ENCODE results near the gene FRMD8. TPM values are rescaled to one million over a fixed set of nuclear protein-coding genes. Genes with fewer than 3 reads are reported as not detected.

The FRMD8 gene
- total RNA-seq, 1 experiment from 2014 or later = 68.3 TPM

DNA sequence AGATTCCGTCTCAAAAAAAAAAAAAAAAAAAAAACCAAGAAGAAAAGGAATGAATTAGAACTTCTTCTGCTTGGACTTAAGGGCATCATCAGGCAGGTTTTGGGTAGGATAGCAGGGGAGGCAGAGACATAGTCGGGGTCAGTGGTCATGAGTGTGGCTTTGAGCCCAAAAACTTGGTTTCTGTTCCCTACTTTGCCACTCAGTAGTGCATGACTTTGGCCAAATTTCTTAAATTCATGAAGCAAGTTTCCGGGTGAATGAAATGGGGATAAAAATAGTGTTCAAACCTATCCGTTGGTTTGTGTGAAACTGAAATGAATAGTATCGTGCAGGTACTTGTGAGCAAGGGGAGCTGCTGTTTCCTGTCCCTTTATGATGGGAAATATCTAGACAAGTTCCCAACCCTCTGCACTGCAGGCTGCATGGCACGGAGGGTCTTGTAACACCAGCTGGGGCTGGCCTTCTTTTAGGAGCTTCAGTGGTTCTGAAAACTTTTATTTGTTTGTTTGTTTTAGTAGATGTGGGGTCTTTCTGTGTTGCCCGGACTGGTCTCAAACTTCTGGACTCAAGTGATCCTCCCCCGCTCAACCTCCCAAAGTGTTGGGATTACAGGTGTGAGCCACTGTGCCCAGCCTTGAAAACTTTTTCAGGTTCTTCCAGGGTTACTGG is 54.5 kb downstream of the FRMD8 start:
- Histone ChIP-seq H3K9me2 (replicated peaks; ENCODE audit: low read length) (no peaks in the 10 kb centered on the region), H3F3A (ENCODE audit: low read length, unreplicated experiment) (peaks cover 17% of the 10 kb centered on the region), H4K20me1 (ENCODE audit: low read length) (peaks cover 8% of the 10 kb centered on the region; the same call in 1 of the 2 replicates), H2AFZ (ENCODE audit: low read length) (no peak overlapping the region), H3K4me1 (ENCODE audit: insufficient read depth, low read length) (no peaks in the 10 kb centered on the region), H3K27me3 (ENCODE audit: low read length) (no peaks in the 10 kb centered on the region), H3K79me2 (ENCODE audit: low read length) (peaks cover 14% of the 10 kb centered on the region; the same call in 1 of the 2 replicates), H3K27ac (ENCODE audit: low read length) (no peak overlapping the region), H3K9ac (ENCODE audit: low read length) (no peak overlapping the region), H3K4me2 (ENCODE audit: low read length) (no peak overlapping the region), H3K4me3 (ENCODE audit: low read length) (no peak overlapping the region), H3K36me3 (ENCODE audit: low read depth, low read length) (peaks cover 12% of the 10 kb centered on the region), H3K9me3 (ENCODE audit: low read length) (no peaks in the 10 kb centered on the region)
- POLR2A ChIA-PET (ENCODE audit: unreplicated experiment) = interaction anchor here (0.6 to 0.7 kb wide), 2 partner anchors 9 to 10 kb away, joined by 3 to 15 read pairs; no protein-coding TSS in a partner anchor
- intact Hi-C loops (cut with micrococcal nuclease) = no loop called here
- BruUV-seq (replicated peaks) = no TSS peak
- ATAC-seq = no peak
- TF ChIP-seq, protein P1, sequence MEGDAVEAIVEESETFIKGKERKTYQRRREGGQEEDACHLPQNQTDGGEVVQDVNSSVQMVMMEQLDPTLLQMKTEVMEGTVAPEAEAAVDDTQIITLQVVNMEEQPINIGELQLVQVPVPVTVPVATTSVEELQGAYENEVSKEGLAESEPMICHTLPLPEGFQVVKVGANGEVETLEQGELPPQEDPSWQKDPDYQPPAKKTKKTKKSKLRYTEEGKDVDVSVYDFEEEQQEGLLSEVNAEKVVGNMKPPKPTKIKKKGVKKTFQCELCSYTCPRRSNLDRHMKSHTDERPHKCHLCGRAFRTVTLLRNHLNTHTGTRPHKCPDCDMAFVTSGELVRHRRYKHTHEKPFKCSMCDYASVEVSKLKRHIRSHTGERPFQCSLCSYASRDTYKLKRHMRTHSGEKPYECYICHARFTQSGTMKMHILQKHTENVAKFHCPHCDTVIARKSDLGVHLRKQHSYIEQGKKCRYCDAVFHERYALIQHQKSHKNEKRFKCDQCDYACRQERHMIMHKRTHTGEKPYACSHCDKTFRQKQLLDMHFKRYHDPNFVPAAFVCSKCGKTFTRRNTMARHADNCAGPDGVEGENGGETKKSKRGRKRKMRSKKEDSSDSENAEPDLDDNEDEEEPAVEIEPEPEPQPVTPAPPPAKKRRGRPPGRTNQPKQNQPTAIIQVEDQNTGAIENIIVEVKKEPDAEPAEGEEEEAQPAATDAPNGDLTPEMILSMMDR (conservative IDR thresholded peaks at IDR 0.05; ENCODE audit: low read depth, low read length) = no peak
- TF ChIP-seq EZH2 (IDR thresholded peaks at IDR 0.05; ENCODE audit: low read length, unreplicated experiment) = no peak
- TF ChIP-seq EZH2phosphoT487 (IDR thresholded peaks at IDR 0.05; ENCODE audit: borderline replicate concordance, low read length) = no peak
- CTCF ChIA-PET = no interaction called here
- peak; percentile 4 for DNase-seq

DNA sequence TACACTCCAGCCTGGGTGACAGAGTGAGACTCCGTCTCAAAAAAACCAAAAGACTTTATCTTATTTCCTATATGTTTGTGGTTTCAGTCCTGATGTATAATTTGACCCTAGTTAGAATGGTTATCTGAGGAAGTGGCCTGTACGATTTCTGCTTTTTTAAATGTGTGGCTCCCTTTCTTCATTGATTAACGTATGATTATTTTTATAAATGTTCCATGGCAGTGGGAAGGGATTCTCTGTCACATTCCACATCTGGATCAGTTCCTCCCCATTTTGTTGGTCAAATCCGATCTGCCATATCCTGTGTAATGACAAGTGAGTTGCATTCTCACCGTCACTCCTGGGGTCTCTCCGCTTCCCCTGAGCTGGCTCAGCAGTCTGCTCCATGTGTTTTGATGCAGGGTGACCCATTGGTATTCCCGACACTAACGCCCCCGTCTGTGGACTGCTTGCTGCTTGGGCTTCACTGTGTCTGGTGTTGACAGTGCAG is 56.5 kb downstream of the FRMD8 start:
- ATAC-seq = no peak

More for the DNA sequence above, 56.5 kb downstream of the FRMD8 start:
- DNase-seq = peak; percentile 2
- Histone ChIP-seq H3F3A (ENCODE audit: low read length, unreplicated experiment) (peaks cover 16% of the 10 kb centered on the region), H3K27me3 (ENCODE audit: low read length) (no peaks in the 10 kb centered on the region), H3K9me3 (ENCODE audit: low read length) (no peaks in the 10 kb centered on the region), H3K9ac (ENCODE audit: low read length) (no peak overlapping the region), H3K4me3 (ENCODE audit: low read length) (no peak overlapping the region), H3K36me3 (ENCODE audit: low read depth, low read length) (peaks cover under 1% of the 10 kb centered on the region; the same call in 1 of the 2 replicates), H4K20me1 (ENCODE audit: low read length) (peaks cover 8% of the 10 kb centered on the region; the same call in 1 of the 2 replicates), H3K27ac (ENCODE audit: low read length) (no peak overlapping the region), H2AFZ (ENCODE audit: low read length) (no peak overlapping the region), H3K9me2 (replicated peaks; ENCODE audit: low read length) (no peaks in the 10 kb centered on the region), H3K4me2 (ENCODE audit: low read length) (no peak overlapping the region), H3K79me2 (ENCODE audit: low read length) (peaks cover 14% of the 10 kb centered on the region; the same call in 1 of the 2 replicates), H3K4me1 (ENCODE audit: insufficient read depth, low read length) (no peaks in the 10 kb centered on the region)
- TF ChIP-seq EZH2 (IDR thresholded peaks at IDR 0.05; ENCODE audit: low read length, unreplicated experiment) = no peak
- TF ChIP-seq, protein P1 (conservative IDR thresholded peaks at IDR 0.05; ENCODE audit: low read depth, low read length) = no peak
- TF ChIP-seq EZH2phosphoT487 (IDR thresholded peaks at IDR 0.05; ENCODE audit: borderline replicate concordance, low read length) = no peak
- intact Hi-C loops (cut with micrococcal nuclease) = no loop called here
- no TSS peak for BruUV-seq (replicated peaks)
- ChIA-PET POLR2A (ENCODE audit: unreplicated experiment) (no interaction called here), CTCF (interaction anchor here (0.6 kb wide), 1 partner anchor 352 kb away, joined by 4 read pairs; no protein-coding TSS in a partner anchor)
